ENCODE measurements around the gene FGF5. TPM values are rescaled to one million over a fixed set of nuclear protein-coding genes. Genes with fewer than 3 reads are reported as not detected.

FGF5 gene
- total RNA-seq, 3 donors from 2014 or later (not counting 1 experiment from before 2014, with no cell fraction given) = 0.09 TPM; not detected in 1

DNA sequence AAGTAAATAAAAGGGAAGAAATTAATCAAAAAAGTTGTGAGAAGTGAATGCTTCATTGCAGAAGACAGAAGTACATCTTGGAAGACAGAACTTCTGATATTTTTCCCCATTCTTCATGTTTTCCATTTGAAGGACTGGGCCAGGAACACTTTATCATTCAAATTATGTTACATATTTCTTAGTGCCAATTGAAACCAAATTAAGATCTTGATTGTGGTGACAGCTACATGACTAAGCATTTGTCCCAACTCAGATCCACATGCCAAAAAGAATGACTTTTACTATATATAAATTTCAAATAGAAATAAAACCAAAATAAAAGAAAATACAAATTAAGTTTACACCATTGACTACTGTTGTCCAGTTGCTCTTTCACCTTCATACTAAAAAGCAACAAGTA is 14.0 kb upstream of the FGF5 start:
- Mint-ChIP-seq H3K27me3 (ENCODE audit: low read depth in 2 of 2) (peaks cover 11 to 21% of the 10 kb centered on the region in 2 donors), H3K36me3 (no peaks in the 10 kb centered on the region), H3K4me1 (no peaks in the 10 kb centered on the region), H3K9me3 (no peaks in the 10 kb centered on the region), H3K4me3 (no peak overlapping the region), H3K27ac (no peak overlapping the region)
- TF ChIP-seq, protein P1, sequence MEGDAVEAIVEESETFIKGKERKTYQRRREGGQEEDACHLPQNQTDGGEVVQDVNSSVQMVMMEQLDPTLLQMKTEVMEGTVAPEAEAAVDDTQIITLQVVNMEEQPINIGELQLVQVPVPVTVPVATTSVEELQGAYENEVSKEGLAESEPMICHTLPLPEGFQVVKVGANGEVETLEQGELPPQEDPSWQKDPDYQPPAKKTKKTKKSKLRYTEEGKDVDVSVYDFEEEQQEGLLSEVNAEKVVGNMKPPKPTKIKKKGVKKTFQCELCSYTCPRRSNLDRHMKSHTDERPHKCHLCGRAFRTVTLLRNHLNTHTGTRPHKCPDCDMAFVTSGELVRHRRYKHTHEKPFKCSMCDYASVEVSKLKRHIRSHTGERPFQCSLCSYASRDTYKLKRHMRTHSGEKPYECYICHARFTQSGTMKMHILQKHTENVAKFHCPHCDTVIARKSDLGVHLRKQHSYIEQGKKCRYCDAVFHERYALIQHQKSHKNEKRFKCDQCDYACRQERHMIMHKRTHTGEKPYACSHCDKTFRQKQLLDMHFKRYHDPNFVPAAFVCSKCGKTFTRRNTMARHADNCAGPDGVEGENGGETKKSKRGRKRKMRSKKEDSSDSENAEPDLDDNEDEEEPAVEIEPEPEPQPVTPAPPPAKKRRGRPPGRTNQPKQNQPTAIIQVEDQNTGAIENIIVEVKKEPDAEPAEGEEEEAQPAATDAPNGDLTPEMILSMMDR (IDR thresholded peaks at IDR 0.05) = no peak
- H3K27me3 ChIP-seq (ENCODE audit: control insufficient read depth, insufficient read depth, low read length) = peaks cover 2% of the 10 kb centered on the region
- ATAC-seq (no peak), DNase-seq (no peak)
- H3K9me3 ChIP-seq (ENCODE audit: control insufficient read depth, insufficient read depth, low read length) = no peaks in the 10 kb centered on the region
- no peak overlapping the region for H3K4me3 ChIP-seq (ENCODE audit: low read length)
- H3K27ac ChIP-seq (ENCODE audit: low read length) = no peak overlapping the region
- no peaks in the 10 kb centered on the region for H3K36me3 ChIP-seq (ENCODE audit: control insufficient read depth, insufficient read depth, low read length)
- H3K4me1 ChIP-seq (ENCODE audit: control insufficient read depth, insufficient read depth, low read length) = no peaks in the 10 kb centered on the region
- intact Hi-C loops (cut with micrococcal nuclease) = no loop called here

DNA sequence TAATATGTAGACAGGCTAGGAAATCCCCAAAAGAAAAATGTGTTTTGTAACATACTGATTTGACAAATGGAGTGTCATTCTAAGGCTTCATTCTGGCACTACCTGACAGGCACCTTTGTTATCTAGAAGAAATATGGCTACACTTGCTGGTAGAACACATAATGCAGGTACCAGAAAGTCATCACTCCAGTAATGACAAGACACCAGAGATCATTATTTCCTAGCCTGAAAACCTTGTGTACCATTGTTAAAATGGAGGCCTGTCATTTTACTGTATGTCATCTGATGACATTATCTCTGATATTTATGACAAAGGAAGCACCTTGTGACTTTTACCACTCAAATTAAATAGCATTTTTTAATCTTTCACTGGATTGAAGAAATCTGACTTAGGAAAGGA is 13.5 kb upstream of the FGF5 start:
- H3K27ac Mint-ChIP-seq = no peak overlapping the region
- TF ChIP-seq, protein P1 (IDR thresholded peaks at IDR 0.05) = no peak
- H3K27ac ChIP-seq (ENCODE audit: low read length) = no peak overlapping the region
- no peaks in the 10 kb centered on the region for H3K4me1 ChIP-seq (ENCODE audit: control insufficient read depth, insufficient read depth, low read length)
- no peak overlapping the region for H3K4me3 ChIP-seq (ENCODE audit: low read length)
- peaks cover 15 to 27% of the 10 kb centered on the region in 2 donors for H3K27me3 Mint-ChIP-seq (ENCODE audit: low read depth in 2 of 2)
- DNase-seq (no peak), ATAC-seq (no peak)
- H3K4me3 Mint-ChIP-seq = no peak overlapping the region
- intact Hi-C loops (cut with micrococcal nuclease) = no loop called here
- H3K4me1 Mint-ChIP-seq = no peaks in the 10 kb centered on the region
- H3K9me3 Mint-ChIP-seq = no peaks in the 10 kb centered on the region
- peaks cover 5% of the 10 kb centered on the region for H3K27me3 ChIP-seq (ENCODE audit: control insufficient read depth, insufficient read depth, low read length)
- H3K36me3 ChIP-seq (ENCODE audit: control insufficient read depth, insufficient read depth, low read length) = no peaks in the 10 kb centered on the region
- no peaks in the 10 kb centered on the region for H3K36me3 Mint-ChIP-seq
- H3K9me3 ChIP-seq (ENCODE audit: control insufficient read depth, insufficient read depth, low read length) = no peaks in the 10 kb centered on the region

DNA sequence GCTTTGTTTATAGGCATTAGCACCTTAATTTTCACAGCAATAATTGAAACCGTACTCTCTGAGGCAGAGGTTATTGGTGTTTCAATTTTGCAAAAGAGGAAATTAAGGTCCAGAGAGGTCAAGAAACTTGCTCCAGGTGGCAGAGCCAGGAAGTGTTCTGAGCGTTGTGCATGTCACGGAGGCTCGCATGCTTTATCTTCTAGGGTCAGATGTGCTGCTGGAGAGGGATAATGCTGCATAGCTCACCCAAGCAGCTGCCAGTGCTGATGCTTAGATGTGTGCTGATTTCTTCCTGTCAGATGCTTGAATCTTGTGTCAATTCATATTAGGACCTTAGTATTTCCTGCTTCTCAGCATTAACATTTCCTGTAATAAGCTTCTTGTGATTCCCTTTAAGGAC is 13.0 kb upstream of the FGF5 start:
- no peak for ATAC-seq
- Histone ChIP-seq H3K27me3 (ENCODE audit: control insufficient read depth, insufficient read depth, low read length) (peaks cover 7% of the 10 kb centered on the region), H3K27ac (ENCODE audit: low read length) (no peak overlapping the region), H3K4me1 (ENCODE audit: control insufficient read depth, insufficient read depth, low read length) (no peaks in the 10 kb centered on the region), H3K36me3 (ENCODE audit: control insufficient read depth, insufficient read depth, low read length) (no peaks in the 10 kb centered on the region), H3K9me3 (ENCODE audit: control insufficient read depth, insufficient read depth, low read length) (no peaks in the 10 kb centered on the region), H3K4me3 (ENCODE audit: low read length) (no peak overlapping the region)
- WGBS (ENCODE audit: insufficient coverage) = 79% methylated on average over 4 of the region's 4 CpGs
- Mint-ChIP-seq H3K36me3 (no peaks in the 10 kb centered on the region), H3K27me3 (ENCODE audit: low read depth in 2 of 2) (peaks cover 14 to 31% of the 10 kb centered on the region in 2 donors), H3K9me3 (no peaks in the 10 kb centered on the region), H3K4me1 (no peaks in the 10 kb centered on the region), H3K4me3 (no peak overlapping the region), H3K27ac (no peak overlapping the region)
- no peak for DNase-seq
- TF ChIP-seq, protein P1 (IDR thresholded peaks at IDR 0.05) = no peak
- intact Hi-C loops (cut with micrococcal nuclease) = no loop called here

DNA sequence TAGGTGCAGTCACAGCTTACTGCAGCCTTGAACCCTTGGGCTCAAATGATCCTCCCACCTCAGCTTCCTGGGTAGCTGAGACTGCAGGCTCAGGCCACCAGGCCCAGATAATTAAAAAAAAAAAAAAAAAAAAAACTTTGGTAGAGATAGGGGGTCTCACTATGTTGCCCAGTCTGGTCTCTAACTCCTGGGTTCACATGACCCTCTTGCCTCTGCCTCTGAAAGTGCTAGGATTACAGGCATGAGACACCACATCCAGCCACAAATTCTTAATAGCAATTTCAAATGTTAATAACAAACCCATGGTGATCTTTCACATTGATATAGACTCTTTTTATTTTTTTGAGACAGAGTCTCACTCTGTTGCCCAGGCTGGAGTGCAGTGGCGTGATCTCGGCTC is 12.3 kb upstream of the FGF5 start:
- TF ChIP-seq, protein P1 (IDR thresholded peaks at IDR 0.05) = no peak
- Histone ChIP-seq H3K4me3 (ENCODE audit: low read length) (no peak overlapping the region), H3K36me3 (ENCODE audit: control insufficient read depth, insufficient read depth, low read length) (no peaks in the 10 kb centered on the region), H3K4me1 (ENCODE audit: control insufficient read depth, insufficient read depth, low read length) (no peaks in the 10 kb centered on the region), H3K27me3 (ENCODE audit: control insufficient read depth, insufficient read depth, low read length) (peaks cover 10% of the 10 kb centered on the region), H3K9me3 (ENCODE audit: control insufficient read depth, insufficient read depth, low read length) (no peaks in the 10 kb centered on the region), H3K27ac (ENCODE audit: low read length) (no peak overlapping the region)
- 98% methylated on average over 2 of the region's 2 CpGs for WGBS (ENCODE audit: insufficient coverage)
- H3K9me3 Mint-ChIP-seq = no peaks in the 10 kb centered on the region
- no peak for ATAC-seq
- DNase-seq = no peak
- no peak overlapping the region for H3K4me3 Mint-ChIP-seq
- no peaks in the 10 kb centered on the region for H3K4me1 Mint-ChIP-seq
- H3K27me3 Mint-ChIP-seq (ENCODE audit: low read depth in 2 of 2) = peaks cover 17 to 36% of the 10 kb centered on the region in 2 donors
- intact Hi-C loops (cut with micrococcal nuclease) = no loop called here
- no peaks in the 10 kb centered on the region for H3K36me3 Mint-ChIP-seq
- H3K27ac Mint-ChIP-seq = no peak overlapping the region
